SIG-M5 treated with dmso at 0.1 percent for 504 hours (cell line): ENCODE results near the gene NEMP1.
"Not testable (repeated sequence)": the region's sequence is repeated elsewhere in the genome, so short reads cannot be mapped to it uniquely, and the experiment has no call there.

ENCODE experiments used
- DNase-seq: peaks from one replicate; lab custom pipeline; 2025; ENCODE audit not compliant: unreplicated experiment; lab: John Stamatoyannopoulos, UW

Gene NEMP1

GRCh38 chr12:57031138-57031725, 47.4 kb downstream of the NEMP1 start:
- peak; percentile 24 for DNase-seq

DNA sequence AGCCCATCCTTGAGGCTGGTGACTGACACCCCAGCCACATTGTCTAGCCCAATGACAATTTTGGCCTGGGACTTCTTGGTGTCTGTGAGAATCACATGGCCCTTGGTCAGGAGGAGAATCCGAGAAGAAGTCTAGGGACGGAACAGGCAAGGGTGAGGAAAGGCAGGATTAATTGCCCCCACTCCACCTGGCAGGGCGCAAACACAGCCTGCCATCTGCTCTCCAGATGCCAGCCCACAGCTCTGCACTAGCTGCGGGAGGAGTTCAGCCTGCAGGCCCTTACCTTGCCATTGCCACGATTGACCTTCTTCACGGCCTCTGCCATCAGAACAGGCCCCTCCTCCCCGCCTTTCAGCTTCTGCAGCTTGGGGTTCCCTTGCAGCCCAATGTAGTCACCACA, 49.1 kb downstream of the NEMP1 start:
- no peak for DNase-seq

DNA sequence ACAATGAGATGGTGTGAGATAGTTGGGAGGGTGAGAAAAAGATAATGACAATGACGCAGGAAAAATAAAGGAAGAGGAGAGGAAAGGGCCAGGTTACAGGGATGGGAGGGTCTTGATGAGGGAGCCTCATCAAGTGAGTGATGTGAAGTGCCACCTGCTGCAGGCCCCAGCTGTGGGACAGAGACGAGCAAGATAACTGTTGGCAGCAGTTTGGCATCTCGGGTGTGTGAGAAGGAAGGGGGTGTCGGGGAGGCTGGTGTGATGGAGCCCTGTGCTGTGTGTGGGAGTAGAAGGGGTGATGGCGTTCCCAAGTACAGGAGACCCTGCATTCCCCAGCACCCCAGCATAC, 50.8 kb downstream of the NEMP1 start:
- DNase-seq = no peak

DNA sequence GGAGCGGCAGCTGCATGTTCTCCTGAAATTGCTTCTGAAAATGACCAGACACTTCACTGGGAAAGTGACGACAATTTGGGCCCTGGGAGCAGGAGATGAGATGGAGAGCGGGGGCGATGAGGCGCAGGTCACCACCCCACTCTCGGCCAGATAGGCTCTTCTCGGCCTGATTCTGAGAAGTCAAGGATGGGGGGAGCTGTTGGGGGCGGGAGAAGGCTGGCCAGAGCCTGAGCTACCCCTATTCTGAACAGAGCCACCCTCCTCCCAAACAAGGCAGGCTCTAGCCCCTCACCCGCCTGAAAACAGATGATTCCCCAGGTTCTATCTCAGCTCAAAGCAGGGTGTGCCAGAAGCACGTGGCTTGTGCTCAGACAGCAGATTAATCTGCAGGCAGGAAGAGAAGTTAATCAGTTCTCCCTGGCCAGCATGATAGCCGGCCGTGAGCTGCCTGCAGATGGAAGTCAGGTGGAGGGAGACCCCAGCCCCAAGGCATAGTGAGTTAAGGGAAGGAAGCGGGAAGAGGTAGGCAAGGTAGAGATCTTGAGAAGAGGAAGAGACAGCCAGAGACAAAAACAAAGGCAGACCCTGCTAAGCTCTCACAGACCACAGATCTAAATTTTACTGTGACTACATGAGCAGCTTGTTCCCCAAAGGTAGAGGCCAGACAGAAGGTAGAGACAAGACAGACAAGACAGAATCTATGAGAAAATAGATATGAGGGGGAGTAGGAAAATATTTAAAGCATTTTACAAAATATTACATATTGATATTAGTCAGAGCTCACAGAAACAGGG, 51.4 kb downstream of the NEMP1 start:
- no peak for DNase-seq

GRCh38 chr12:57025196-57025595, 53.4 kb downstream of the NEMP1 start:
- no peak for DNase-seq

GRCh38 chr12:57022324-57022723, 56.3 kb downstream of the NEMP1 start:
- not testable (repeated sequence) for DNase-seq

DNA sequence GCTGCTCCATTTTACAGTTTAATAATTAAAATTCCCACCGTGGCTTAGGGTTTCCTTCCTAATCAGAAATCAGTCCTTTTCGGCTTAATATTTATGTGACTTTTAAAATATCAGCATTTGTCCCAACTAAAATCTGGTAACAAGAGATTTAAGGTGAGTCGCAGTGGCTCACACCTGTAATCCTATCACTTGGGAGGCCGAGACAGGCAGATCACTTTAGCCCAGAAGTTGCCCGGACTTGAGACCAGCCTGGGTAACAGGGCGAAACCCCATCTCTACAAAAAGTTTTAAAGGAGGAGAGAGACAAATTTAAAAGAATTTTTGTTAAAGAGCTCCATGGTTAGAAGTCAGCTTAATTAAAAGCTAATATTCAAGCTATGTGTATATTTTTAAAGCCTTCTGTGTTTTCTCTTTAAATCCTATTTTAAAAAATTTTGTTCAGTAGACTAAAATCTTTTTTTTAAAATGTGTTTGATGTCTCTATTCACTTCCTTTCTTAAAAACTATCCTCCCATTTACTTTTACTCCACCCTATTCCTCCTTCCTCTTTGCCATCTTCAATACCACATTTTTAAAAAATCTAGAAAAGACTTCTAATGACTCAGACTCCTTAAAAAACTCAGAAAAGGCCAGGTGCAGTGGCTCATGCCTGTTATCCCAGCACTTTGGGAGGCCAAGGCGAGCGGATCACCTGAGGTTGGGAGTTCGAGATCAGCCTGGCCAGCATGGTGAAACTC, 58.4 kb downstream of the NEMP1 start:
- DNase-seq = no peak

- DNase-seq = no peak
These were observed 59.7 kb downstream of the NEMP1 start for GRCh38 chr12:57018906-57019305.

DNA sequence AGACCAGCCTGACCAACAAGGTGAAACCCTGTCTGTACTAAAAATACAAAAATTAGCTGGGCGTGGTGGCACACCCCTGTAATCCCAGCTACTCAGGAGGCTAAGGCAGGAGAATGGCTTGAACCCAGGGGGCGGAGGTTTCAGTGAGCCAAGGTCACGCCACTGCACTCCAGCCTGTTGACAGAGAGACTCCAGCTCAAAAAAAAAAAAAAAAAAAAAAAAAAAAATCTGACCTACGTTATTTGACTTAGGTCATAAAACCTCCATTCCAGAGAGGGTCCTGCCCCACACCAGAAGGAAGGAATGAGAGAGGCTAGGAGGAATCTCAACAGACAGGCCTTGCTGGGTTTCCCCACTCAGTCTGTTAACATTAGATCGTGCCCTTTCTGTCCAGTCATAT, 60.2 kb downstream of the NEMP1 start:
- peak; percentile 13 for DNase-seq

DNA sequence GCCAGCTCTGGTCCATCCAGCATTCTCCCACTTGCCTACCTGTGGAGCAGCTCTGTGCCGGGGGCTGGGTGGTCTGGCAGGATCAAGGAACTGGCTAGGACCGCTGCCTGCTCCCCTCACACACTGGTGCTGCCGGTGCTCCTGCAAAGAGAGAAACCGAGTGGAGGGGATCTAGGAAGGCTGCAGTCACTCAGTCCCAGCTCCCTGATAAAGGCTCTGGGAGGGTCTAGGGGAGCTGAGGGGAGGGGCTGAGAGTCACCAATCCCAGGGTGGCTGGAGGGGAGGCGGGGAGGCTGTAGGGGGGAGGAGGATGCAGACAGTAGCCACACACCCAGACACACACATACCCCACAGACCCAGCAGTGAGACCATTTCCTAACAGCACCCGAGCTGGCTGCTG, 62.2 kb downstream of the NEMP1 start, which contains the start of gene TAC3:
Gene TAC3, minus strand, starts transcription at position 182 of the 400 bp plus-strand sequence. CDS start 732 bp downstream, outside the sequence.
- DNase-seq = no peak

- DNase-seq = no peak
These were observed 65.8 kb downstream of the NEMP1 start for GRCh38 chr12:57012600-57013465.

DNA sequence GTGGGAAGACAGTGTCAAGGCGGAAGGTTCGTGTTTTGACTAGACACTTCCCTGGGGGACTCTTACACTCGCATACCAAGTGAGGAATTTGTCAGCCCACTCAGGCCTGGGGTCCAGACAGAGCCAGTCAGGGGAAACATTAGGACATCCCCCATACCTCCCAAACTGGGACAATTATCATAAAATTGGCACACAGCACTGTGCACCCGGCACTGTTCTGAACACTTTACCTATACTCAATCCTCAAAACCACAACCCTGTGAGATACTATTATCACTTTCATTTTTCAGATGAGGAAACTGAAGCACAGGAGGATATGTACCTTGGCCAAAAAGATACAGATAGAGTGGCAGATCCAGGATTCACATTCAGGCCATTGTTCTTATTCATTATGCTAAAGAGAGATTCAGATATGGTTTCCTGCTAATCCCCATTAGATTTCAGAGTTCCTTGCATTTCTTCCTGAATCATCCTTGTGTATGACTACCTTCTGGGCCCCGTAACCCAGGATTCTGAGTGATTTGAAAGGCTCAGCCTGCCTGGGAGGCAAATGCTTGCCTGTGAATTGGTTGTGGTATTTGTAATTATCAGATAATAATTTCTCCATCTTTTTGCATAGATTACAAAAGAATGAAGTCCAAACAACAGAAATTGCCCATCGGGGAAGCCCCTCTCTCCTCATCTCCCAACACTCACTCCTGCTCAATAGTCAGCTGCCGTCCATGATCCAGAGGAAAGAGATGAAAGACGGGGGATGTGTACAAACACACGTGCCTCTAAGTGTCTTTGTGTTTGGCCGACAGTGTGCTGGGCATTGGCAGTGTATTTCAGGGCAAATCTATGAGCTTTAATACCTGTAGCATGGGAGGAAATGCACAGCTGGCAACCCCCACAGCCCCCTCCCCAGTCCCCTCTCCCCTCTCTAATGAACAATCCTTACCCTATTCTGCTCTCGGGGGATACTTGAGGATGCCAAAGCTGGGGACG, 66.9 kb downstream of the NEMP1 start:
- DNase-seq = no peak

- DNase-seq = no peak
These were observed 67.9 kb downstream of the NEMP1 start for GRCh38 chr12:57010627-57011247.

- DNase-seq = no peak
These were observed 68.5 kb downstream of the NEMP1 start for GRCh38 chr12:57009949-57010626.

GRCh38 chr12:57008178-57008577, 70.4 kb downstream of the NEMP1 start:
- DNase-seq = peak; percentile 84

DNA sequence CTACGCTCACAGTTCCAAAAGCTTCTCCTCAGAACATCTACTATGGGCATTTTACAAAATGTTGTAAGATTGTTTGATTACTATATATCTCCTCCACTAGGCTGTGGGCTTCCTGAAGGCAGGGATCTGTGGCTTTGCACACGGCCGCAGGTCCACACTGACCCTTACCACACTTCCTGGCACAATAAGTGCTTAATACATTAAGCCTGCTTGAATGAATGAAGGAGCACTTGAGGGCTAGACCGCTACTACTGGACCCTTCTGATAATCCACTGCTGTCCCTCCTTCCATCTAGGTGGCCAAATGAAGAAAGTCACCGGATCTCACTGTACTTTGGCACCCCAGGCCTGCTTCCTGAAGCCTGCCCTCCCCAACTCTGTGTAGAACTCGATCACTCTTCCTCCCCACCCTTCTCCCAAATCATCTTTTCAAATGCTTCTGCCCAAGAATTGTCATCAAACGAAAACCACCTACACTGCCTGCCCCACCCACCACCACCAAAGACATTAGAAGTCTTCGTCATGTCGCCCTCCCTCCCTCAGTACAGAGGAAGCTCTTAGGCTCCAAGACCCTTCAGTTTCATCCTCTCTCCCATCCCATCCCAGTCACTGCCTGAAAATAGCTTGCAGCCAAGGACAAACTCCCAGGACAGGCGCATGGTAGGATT, 71.6 kb downstream of the NEMP1 start:
- DNase-seq = peak; percentile 71

- peak; percentile 71 for DNase-seq
These were observed 72.4 kb downstream of the NEMP1 start, which contains the start of gene ZBTB39 for GRCh38 chr12:57005980-57006808. ZBTB39 (minus strand) TSS chr12:57006546; CDS start chr12:57004917, 1,629 bp downstream.
